Motor neuron (in vitro differentiated cells): Measurements from ENCODE around the gene PCDH12. TPM values are rescaled to one million over a fixed set of nuclear protein-coding genes. Genes with fewer than 3 reads are reported as not detected.

Experiments used
- ATAC-seq, 8 experiments: fragments of 200-7000 bp; cut with Tn5 transposase; replicated peaks in 6 of 8; 2 replicates each; pipeline ENCODE4 v1.8.0; 2021; ENCODE audit warnings: mild to moderate bottlenecking in 8 of 8, moderate library complexity in 8 of 8
- H3K27ac ChIP-seq, 2 donors: fragments of 250-450 bp; sonication (Bioruptor Pico); 2 replicates each; pipeline ENCODE4 v1.9.0; 2021; ENCODE audit warnings: antibody characterized with exemption in 2 of 2, mild to moderate bottlenecking in 2 of 2, moderate library complexity in 1 of 2
- H3K4me1 ChIP-seq, 2 donors: fragments of 250-450 bp; sonication (Bioruptor Pico); replicated peaks in 1 of 2; 2 replicates each; pipeline ENCODE4 v1.6.1; 2021; ENCODE audit warnings: antibody characterized with exemption in 2 of 2, mild to moderate bottlenecking in 2 of 2, moderate library complexity in 1 of 2
- H3K4me3 ChIP-seq, 5 donors: fragments of 250-450 bp; sonication (Bioruptor Pico); 2 replicates each; pipeline ENCODE4 v1.9.0; 2021; ENCODE audit warnings: antibody characterized with exemption in 5 of 5, mild to moderate bottlenecking in 5 of 5, moderate library complexity in 4 of 5
- WGBS, 10 experiments: fragments of 450-650 bp; shearing (Covaris generic); methylation state at CpG; one replicate each; pipeline ENCODE4 v1.0.0; 2022; 5-methylcytosine and 5-hydroxymethylcytosine counted together
- in situ Hi-C, 9 experiments: fragments of 400-800 bp; cut with MboI; loops; one replicate each; pipeline ENCODE4 v1.15.0; 2021; ENCODE audit warnings: low sequenced_read_pairs in 9 of 9, low pct_unique_long_range_greater_than_20kb in 2 of 9; ENCODE audit not compliant: unreplicated experiment in 9 of 9
- total RNA-seq, 8 experiments: library from RNA; unstranded; fragments of 300-600 nt; gene quantifications; 2 replicates each; pipeline versions ENCODE4 v1.2.3 to v1.2.4, GENCODE V29; 2022

The PCDH12 gene
- total RNA-seq, 8 experiments from 2014 or later, result 0.60 to 15.8 (median 0.93) TPM

DNA sequence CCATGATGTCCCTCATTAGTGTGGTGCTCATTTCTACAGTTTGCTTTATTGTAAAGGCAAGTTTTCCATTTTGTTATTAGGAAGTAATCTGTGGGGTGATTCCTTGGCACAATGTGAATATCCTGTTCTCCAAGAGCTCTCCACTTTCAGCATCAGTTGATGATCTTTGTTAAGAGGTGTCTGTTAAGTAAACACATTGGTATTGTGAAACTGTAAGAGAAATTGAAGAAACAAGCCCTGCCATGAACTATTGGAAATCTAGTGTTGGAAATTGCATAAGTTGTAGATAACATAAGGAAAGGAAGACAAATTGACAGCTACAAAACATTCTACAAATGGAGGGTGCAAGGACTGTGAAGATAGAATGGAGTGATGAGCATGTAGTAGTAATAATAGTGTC lies 28.1 kb upstream of the PCDH12 start:
- no peak for ATAC-seq
- Histone ChIP-seq H3K27ac (no peak overlapping the region), H3K4me1 (no peaks in the 10 kb centered on the region), H3K4me3 (no peak overlapping the region)
- in situ Hi-C loops, result loop anchor here in 1 of 9 experiments (25.0 kb wide), 1 partner anchor 576 kb away; no protein-coding TSS in a partner anchor

DNA sequence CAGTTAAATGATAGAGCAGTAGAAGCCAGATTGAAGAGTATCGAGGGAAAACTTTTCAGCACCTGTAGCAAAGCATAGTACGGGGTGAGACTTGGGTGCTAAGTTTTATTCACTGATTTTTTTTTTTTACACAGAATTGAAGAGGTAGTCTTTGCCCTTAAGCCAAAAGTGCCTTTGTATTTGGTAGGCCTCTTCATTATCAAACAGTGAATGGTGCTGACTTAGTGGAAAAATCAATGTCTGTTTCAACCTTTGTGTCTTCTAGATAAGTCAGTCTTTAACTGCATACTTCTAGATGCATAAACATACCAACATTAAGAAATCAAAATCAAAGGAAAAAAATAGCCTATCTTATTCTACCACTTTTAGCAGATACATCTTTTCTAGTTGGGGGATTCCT lies 24.6 kb upstream of the PCDH12 start:
- Histone ChIP-seq H3K4me1 (no peaks in the 10 kb centered on the region), H3K4me3 (no peak overlapping the region), H3K27ac (no peak overlapping the region)
- 49 to 75% (median 50%) methylated on average over 2 of the region's 2 CpGs; no CpG with 5 or more reads in 1 of the 10 experiments for WGBS, 10 experiments
- no peak for ATAC-seq
- in situ Hi-C loops, result loop anchor here in 1 of 9 experiments (25.0 kb wide), 1 partner anchor 580 kb away; no protein-coding TSS in a partner anchor

DNA sequence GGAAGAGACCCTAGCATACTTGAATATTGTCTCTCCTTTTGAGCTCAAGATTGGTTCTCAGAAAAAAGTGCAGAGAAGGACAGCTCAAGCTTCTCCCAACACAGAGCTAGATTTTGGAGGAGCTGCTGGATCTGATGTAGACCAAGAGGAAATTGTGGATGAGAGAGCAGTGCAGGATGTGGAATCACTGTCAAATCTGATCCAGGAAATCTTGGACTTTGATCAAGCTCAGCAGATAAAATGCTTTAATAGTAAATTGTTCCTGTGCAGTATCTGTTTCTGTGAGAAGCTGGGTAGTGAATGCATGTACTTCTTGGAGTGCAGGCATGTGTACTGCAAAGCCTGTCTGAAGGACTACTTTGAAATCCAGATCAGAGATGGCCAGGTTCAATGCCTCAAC lies 20.4 kb upstream of the PCDH12 start:
- no peak for ATAC-seq
- in situ Hi-C loops, result loop anchor here in 1 of 9 experiments (25.0 kb wide), 1 partner anchor 584 kb away; no protein-coding TSS in a partner anchor
- no peak overlapping the region for H3K4me3 ChIP-seq

DNA sequence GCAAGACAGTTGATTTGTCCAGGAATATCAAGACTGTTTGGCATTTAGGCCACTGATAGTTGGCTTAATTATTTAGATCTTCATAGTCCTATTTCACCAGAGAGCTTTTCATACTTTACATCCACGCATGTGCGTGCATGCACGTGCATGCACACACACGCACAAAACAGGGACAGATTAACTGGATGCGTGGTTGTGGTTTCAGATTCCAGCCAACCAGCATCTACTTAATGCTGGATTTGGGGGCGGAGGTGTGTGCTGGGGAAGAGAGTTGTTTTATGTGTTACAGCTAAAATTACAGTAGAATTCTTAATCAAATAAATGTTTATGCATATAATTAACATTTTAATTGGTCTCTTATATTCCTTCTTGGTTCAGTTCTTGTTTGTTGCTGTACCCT lies 18.2 kb upstream of the PCDH12 start:
- H3K27ac ChIP-seq, result no peak overlapping the region
- ATAC-seq, result peak in 1 of 8 experiments; percentile 23
- in situ Hi-C loops, result loop anchor here in 1 of 9 experiments (25.0 kb wide), 1 partner anchor 586 kb away; no protein-coding TSS in a partner anchor
- 45 to 100% (median 86%) methylated on average over 1 to 6 of the region's 6 CpGs for WGBS, 10 experiments
- no peak overlapping the region for H3K4me3 ChIP-seq
- no peaks in the 10 kb centered on the region for H3K4me1 ChIP-seq

More for the DNA sequence above, 20.4 kb upstream of the PCDH12 start:
- Histone ChIP-seq H3K27ac (no peak overlapping the region), H3K4me1 (no peaks in the 10 kb centered on the region)

DNA sequence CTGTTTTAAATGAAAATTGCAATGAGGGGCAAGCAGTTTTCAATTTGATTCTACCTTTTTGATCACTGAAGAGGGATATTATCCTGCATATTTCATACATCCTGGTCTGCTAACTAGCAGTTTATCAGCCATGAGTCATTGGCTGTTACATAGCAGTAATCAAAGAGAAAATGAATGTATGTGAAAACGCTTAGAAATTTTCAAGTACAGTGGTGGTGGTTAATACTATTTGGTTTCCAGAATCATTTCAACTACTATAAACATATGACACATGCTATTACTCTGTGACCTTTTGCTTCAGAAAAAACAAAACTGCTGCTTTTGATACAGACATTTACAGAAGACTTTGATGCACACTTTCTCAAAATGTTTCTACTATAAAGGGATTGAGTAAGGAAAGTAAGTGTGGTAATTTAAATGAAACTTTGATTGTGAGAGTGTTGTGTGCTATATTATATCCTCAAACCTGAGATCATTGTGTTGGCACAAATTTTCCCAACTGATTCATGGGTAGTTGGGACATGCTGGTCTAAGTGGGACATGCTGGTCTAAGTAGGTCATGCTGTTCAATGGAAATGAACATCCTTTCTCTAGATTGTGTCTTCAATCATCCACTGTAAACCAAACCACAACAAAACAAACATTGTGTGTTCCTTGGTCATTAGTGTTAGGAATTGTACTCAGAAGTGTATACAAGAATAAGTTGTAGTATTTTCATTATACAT lies 16.0 kb upstream of the PCDH12 start:
- no peak overlapping the region for H3K27ac ChIP-seq
- ATAC-seq, result no peak
- in situ Hi-C loops, result loop anchor here in 1 of 9 experiments (25.0 kb wide), 1 partner anchor 287 kb away; the partner anchor contains the start of gene ARAP3
- WGBS, 10 experiments, result 40 to 100% (median 94%) methylated on average over 1 of the region's 1 CpG; no CpG with 5 or more reads in 2 of the 10 experiments
- H3K4me3 ChIP-seq, result no peak overlapping the region
- H3K4me1 ChIP-seq, result peaks cover 7 to 11% of the 10 kb centered on the region in 2 donors

DNA sequence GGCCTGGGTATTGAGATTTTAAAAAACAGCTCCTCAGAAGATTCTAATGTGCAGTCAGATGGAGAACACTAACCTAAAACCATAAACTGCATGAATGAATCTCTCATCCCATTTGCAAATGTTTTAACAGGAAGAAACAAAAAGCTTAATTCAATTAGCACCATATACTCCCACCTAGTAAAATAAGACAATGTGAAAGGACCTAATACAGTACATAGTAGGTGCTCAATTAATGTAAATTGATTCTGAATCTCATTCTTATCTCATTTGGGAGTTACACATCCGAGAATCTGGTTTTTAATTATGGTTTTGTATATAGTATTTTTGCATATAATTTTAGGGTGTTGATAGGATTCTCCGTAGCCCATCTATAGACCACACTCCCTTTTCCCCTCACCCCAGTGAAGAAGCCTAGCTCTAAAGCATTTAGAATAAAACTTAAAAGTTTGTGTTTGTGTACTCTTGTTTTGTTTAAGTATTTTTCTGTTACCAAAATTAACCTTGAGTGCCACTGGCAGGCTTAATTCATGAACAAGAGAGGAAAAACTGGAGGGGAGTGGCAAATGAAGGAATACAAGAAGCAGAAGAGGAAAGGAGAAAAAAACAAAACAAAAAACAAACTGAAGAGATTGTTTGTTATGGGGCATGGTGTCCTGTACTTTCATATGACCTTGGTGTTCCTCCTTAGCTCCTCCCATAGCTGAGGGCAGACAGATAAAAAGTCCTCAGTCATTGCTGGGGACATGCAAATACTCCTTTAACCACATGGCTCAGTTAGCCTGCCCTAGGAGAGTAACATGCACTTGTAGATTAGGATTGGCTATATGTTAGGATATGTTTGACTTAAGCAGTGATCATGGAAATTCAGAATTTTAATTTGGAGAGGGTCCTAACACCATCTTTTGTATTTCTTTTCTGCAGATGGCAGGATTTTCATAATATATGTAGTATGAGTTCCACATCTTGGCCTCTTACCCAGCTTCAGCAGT lies 12.1 kb upstream of the PCDH12 start:
- 0 to 100% (median 79%) methylated on average over 1 to 2 of the region's 2 CpGs; no CpG with 5 or more reads in 1 of the 10 experiments for WGBS, 10 experiments

DNA sequence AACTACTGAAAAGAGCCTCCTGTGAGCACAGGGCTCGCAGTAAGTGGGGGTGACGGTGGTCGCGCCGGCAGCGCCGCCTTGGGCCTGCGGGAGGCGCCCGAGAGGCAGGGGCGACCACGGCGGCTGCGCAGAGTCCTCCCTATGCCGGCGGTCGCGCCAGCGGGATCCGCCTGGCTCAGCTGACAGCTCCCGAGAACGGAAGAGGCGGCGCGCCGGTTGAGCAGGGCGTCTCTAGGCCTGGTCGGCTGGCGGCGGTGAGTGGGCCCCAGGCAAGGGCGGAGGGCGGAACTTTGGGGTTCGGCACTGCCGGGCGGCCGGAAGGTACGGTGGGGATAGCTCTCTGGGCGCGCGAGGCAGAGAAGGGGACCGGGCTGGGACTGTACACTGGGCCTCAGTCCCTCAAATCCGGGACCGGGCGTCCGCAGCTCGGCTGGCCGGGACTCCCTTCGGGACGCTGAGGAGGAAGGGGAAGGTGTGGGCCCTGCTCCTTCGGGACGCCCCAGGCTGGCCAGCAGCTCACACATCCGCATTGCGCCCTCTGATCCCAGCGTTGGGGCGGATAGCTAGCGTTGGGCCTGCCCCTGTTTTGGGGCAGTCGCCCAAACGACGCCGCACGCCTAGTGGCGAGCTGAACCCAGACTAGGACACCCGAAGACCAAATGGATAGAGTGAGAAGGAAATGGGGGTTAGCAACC lies 11.1 kb upstream of the PCDH12 start, which contains the start of gene RNF14:
RNF14 (plus strand) TSS at position 192 of the 695 bp plus-strand sequence. CDS start 4,484 bp downstream, outside the sequence.
- Histone ChIP-seq H3K4me3 (peak within 1 kb of the TSS; percentile 47 to 74 (median 67)), H3K4me1 (peaks cover 10 to 19% of the 10 kb centered on the region in 2 donors), H3K27ac (peak within 1 kb of the TSS; percentile 59 to 89)
- in situ Hi-C loops, result loop anchor here in 3 of 9 experiments (10.0 to 25.0 kb wide), 3 partner anchors 274 to 294 kb away; partner anchors contain the start of gene ARAP3 (in 1 of the 3)
- WGBS, 10 experiments, result 0 to 3% (median 0%) methylated on average over 1 to 10 of the region's 63 CpGs; no CpG with 5 or more reads in 4 of the 10 experiments
- peak; percentile 88 to 99 (median 98) for ATAC-seq

More for the DNA sequence above, 12.1 kb upstream of the PCDH12 start:
- Histone ChIP-seq H3K27ac (no peak overlapping the region), H3K4me3 (peak overlapping the region; percentile 47 to 74 (median 67)), H3K4me1 (peaks cover 10 to 15% of the 10 kb centered on the region in 2 donors)
- in situ Hi-C loops, result loop anchor here in 3 of 9 experiments (10.0 to 25.0 kb wide), 3 partner anchors 275 to 295 kb away; partner anchors contain the start of gene ARAP3 (in 1 of the 3)
- ATAC-seq, result peak in 3 of 8 experiments; percentile 17 to 40 (median 37)

DNA sequence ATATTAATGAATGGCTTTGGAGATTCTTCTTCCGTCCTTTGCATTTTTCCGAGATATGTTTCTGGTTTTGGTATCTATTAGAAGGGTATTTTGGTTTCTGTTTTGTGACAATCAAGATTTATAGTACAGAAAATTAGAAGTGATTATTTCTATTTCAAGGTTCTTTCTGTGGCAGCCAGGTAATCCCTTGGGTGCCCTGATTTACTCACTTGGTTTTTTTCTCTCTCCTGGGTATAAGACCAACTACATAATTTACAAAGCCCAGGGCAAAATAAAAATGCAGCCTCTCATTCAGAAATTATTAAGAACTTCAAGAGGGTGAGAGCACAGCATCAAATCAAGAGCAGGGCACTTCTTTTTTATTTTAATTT lies 8.9 kb upstream of the PCDH12 start:
- no peak overlapping the region for H3K4me3 ChIP-seq
- H3K27ac ChIP-seq, result no peak overlapping the region
- in situ Hi-C loops, result loop anchor here in 3 of 9 experiments (10.0 to 25.0 kb wide), 3 partner anchors 272 to 292 kb away; partner anchors contain the start of gene ARAP3 (in 1 of the 3)
- WGBS, 10 experiments, result 67 to 100% (median 90%) methylated on average over 1 to 2 of the region's 2 CpGs; no CpG with 5 or more reads in 1 of the 10 experiments
- no peak for ATAC-seq
- peaks cover 17 to 35% of the 10 kb centered on the region in 2 donors for H3K4me1 ChIP-seq

DNA sequence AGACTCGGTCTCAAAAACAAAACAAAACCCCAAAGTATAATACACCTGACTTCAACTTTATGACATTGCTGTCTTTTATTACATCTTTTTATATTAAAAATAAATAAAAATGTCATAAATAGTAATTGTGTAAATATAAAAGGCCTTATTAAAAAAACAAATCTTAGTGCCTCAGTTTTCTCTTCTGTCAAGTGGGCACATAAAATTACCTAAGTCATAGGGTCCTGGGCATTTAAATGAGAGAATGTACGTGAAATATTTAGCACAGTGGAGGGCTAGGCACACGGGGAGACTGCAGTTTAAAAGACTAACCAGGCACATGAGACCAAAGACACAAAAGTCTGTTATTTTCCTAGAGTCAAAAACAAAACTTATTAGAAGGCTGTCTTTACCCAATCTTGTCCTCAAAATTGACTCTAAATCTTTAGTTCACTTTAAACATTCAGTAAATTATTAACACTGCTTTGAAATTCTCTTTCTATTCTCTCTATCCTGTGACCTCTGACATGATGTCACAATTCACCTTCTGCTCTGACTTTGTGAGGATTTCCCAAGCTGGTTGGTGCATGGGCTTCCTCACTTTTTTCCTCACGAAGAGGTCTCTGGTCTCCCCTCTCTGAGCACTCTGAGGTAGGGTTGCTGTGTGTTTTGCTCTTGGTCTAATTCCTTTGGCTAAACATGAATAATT lies 8.4 kb upstream of the PCDH12 start:
- Histone ChIP-seq H3K4me3 (no peak overlapping the region), H3K4me1 (peaks cover 17 to 35% of the 10 kb centered on the region in 2 donors), H3K27ac (no peak overlapping the region)
- no peak for ATAC-seq
- in situ Hi-C loops, result loop anchor here in 3 of 9 experiments (10.0 to 25.0 kb wide), 3 partner anchors 272 to 292 kb away; partner anchors contain the start of gene ARAP3 (in 1 of the 3)
- 32 to 82% (median 66%) methylated on average over 2 to 4 of the region's 4 CpGs for WGBS, 10 experiments

DNA sequence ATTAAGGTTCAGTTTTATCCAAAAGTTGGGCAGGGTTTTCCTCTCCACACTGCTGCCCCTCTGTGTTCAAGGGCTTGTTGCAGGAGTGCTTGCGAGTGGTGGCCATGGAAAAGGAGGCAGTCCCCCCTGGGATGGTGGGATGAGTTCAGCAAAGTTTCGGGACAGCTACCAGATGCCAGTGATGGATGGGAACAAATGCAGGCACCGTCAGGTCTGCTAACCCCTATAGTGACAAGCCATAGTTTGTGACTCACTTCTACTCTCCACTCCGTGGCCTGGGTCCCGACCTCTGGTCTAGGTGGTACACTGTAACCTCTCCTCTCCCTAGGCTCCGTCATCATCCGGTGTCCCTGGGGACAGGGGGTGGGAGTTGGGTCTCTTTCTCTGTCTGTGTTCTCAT lies 7.1 kb upstream of the PCDH12 start:
- ATAC-seq, result no peak
- Histone ChIP-seq H3K27ac (no peak overlapping the region), H3K4me3 (no peak overlapping the region), H3K4me1 (peaks cover 19 to 36% of the 10 kb centered on the region in 2 donors)
- 60 to 80% (median 62%) methylated on average over 1 to 4 of the region's 7 CpGs; no CpG with 5 or more reads in 5 of the 10 experiments for WGBS, 10 experiments
- in situ Hi-C loops, result loop anchor here in 3 of 9 experiments (10.0 to 25.0 kb wide), 3 partner anchors 270 to 290 kb away; partner anchors contain the start of gene ARAP3 (in 1 of the 3)

DNA sequence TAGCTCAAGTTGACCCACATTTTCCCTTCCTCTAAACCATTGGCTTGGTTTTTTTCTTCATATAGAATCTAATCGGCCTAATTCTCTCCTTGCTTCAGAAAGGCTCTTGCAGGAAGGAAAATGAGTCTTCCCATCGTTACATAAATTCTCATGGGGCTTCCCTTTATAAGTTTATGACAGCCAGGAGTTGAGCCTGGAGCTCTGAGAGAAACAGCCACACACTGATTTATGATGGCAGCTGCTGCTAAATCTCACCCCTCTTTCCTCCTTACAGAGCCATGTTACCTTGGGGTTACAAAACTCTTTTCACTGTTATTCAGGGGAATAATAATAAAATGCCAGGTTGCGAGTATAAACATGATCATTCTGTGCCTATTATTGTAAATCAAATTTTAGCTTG lies 5.7 kb upstream of the PCDH12 start:
- H3K27ac ChIP-seq, result no peak overlapping the region
- in situ Hi-C loops, result loop anchor here in 3 of 9 experiments (10.0 to 25.0 kb wide), 3 partner anchors 269 to 289 kb away; partner anchors contain the start of gene ARAP3 (in 1 of the 3)

More for the DNA sequence above, 5.7 kb upstream of the PCDH12 start:
- Histone ChIP-seq H3K4me1 (peaks cover 18 to 32% of the 10 kb centered on the region in 2 donors), H3K4me3 (no peak overlapping the region)
- WGBS, 10 experiments, result 17 to 68% (median 53%) methylated on average over 2 to 3 of the region's 3 CpGs; no CpG with 5 or more reads in 1 of the 10 experiments
- ATAC-seq, result peak in 3 of 8 experiments; percentile 31 to 57 (median 45)
